RWPE2 (cell line): ENCODE measurements around the gene KLHDC7B.
"Not testable (repeated sequence)": the region's sequence is repeated elsewhere in the genome, so short reads cannot be mapped to it uniquely, and the experiment has no call there.

ENCODE experiments used
- ATAC-seq: fragments of 200-7000 bp; cut with Tn5 transposase; 3 replicates; pipeline ENCODE4 v1.9.1; 2021; ENCODE audit warnings: low read depth
- DNase-seq: peaks from one replicate; pipeline ENCODE4 v3.0.0-alpha.2; 2020; ENCODE audit warnings: low spot score
- H3K27ac ChIP-seq: fragments of 450-650 bp; 2 replicates; pipeline ENCODE4 v1.5.1; 2017; ENCODE audit warnings: mild to moderate bottlenecking; ENCODE audit not compliant: poor library complexity, severe bottlenecking
- H3K27me3 ChIP-seq: fragments of 250-450 bp; sonication (Bioruptor Pico); 2 replicates; pipeline ENCODE4 v1.5.1; 2021; ENCODE audit warnings: mild to moderate bottlenecking, moderate library complexity; ENCODE audit not compliant: insufficient read depth, poor library complexity, severe bottlenecking
- H3K36me3 ChIP-seq: fragments of 250-450 bp; sonication (Bioruptor Pico); 2 replicates; pipeline ENCODE4 v1.5.1; 2020; ENCODE audit warnings: low read depth, mild to moderate bottlenecking, moderate library complexity
- H3K4me1 ChIP-seq: fragments of 250-450 bp; sonication (Bioruptor Pico); 2 replicates; pipeline ENCODE4 v1.5.1; 2021; ENCODE audit warnings: mild to moderate bottlenecking, moderate library complexity; ENCODE audit not compliant: insufficient read depth, poor library complexity, severe bottlenecking
- H3K4me3 ChIP-seq: fragments of 250-450 bp; sonication (Bioruptor Pico); 2 replicates; pipeline ENCODE4 v1.5.1; 2021; ENCODE audit warnings: mild to moderate bottlenecking, moderate library complexity; ENCODE audit not compliant: severe bottlenecking
- H3K9me3 ChIP-seq: fragments of 250-450 bp; sonication (Bioruptor Pico); 2 replicates; pipeline ENCODE4 v1.5.1; 2021; ENCODE audit warnings: mild to moderate bottlenecking, moderate library complexity; ENCODE audit not compliant: severe bottlenecking
- TF ChIP-seq, protein P1 (sequence below): fragments of 450-650 bp; IDR thresholded peaks from one replicate; pipeline ENCODE4 v1.5.1; 2017; ENCODE audit warnings: mild to moderate bottlenecking, moderate library complexity; ENCODE audit not compliant: poor library complexity, severe bottlenecking

The KLHDC7B gene

GRCh38 chr22:50537765-50538164 is 7.9 kb upstream of the KLHDC7B start:
- DNase-seq: no peak
- no peaks in the 10 kb centered on the region for H3K36me3 ChIP-seq
- no peak overlapping the region for H3K4me3 ChIP-seq
- peaks cover 32% of the 10 kb centered on the region for H3K4me1 ChIP-seq
- TF ChIP-seq, protein P1, sequence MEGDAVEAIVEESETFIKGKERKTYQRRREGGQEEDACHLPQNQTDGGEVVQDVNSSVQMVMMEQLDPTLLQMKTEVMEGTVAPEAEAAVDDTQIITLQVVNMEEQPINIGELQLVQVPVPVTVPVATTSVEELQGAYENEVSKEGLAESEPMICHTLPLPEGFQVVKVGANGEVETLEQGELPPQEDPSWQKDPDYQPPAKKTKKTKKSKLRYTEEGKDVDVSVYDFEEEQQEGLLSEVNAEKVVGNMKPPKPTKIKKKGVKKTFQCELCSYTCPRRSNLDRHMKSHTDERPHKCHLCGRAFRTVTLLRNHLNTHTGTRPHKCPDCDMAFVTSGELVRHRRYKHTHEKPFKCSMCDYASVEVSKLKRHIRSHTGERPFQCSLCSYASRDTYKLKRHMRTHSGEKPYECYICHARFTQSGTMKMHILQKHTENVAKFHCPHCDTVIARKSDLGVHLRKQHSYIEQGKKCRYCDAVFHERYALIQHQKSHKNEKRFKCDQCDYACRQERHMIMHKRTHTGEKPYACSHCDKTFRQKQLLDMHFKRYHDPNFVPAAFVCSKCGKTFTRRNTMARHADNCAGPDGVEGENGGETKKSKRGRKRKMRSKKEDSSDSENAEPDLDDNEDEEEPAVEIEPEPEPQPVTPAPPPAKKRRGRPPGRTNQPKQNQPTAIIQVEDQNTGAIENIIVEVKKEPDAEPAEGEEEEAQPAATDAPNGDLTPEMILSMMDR: no peak
- peak overlapping the region; percentile 86 for H3K27ac ChIP-seq
- no peaks in the 10 kb centered on the region for H3K9me3 ChIP-seq
- no peaks in the 10 kb centered on the region for H3K27me3 ChIP-seq
- no peak for ATAC-seq

DNA sequence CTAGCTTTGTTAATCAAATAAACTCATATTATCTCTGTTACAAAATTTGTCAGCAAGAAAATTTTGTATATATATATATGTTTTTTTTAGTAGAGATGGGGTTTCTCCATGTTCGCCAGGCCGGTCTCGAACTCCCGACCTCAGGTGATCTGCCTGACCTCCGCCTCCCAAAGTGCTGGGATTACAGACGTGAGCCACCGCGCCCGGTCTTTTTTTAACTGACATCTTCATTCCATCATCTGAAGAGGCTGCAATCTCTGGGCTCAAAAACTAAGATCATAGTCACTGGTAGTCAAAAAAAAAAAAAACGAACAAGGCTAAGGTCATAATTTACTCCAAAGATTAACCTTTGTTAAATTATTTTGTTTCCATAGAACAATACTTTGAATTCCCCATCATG is 5.3 kb upstream of the KLHDC7B start:
- TF ChIP-seq, protein P1: no peak
- DNase-seq (no peak), ATAC-seq (no peak)
- H3K27me3 ChIP-seq: no peaks in the 10 kb centered on the region
- H3K27ac ChIP-seq: peak overlapping the region; percentile 86
- no peaks in the 10 kb centered on the region for H3K36me3 ChIP-seq
- peaks cover 38% of the 10 kb centered on the region for H3K4me1 ChIP-seq
- no peaks in the 10 kb centered on the region for H3K9me3 ChIP-seq
- H3K4me3 ChIP-seq: no peak overlapping the region

GRCh38 chr22:50541667-50542026 is 4.1 kb upstream of the KLHDC7B start:
- not testable (repeated sequence) for H3K36me3 ChIP-seq, H3K4me3 ChIP-seq, H3K9me3 ChIP-seq, H3K27me3 ChIP-seq
- DNase-seq (peak; percentile 69), ATAC-seq (peak; percentile 66)
- H3K4me1 ChIP-seq: peaks cover 38% of the 10 kb centered on the region
- H3K27ac ChIP-seq: peak overlapping the region; percentile 86

GRCh38 chr22:50542416-50542927 is 3.2 kb upstream of the KLHDC7B start:
- Histone ChIP-seq H3K4me1 (peaks cover 38% of the 10 kb centered on the region), H3K9me3 (no peaks in the 10 kb centered on the region), H3K27ac (peak overlapping the region; percentile 86), H3K27me3 (no peaks in the 10 kb centered on the region), H3K4me3 (no peak overlapping the region), H3K36me3 (no peaks in the 10 kb centered on the region)
- ATAC-seq (no peak), DNase-seq (no peak)
- TF ChIP-seq, protein P1: no peak

- TF ChIP-seq, protein P1: no peak
- no peak for DNase-seq
- H3K27ac ChIP-seq: peak overlapping the region; percentile 11
- no peak overlapping the region for H3K4me3 ChIP-seq
- no peaks in the 10 kb centered on the region for H3K9me3 ChIP-seq
- peaks cover 30% of the 10 kb centered on the region for H3K4me1 ChIP-seq
- no peaks in the 10 kb centered on the region for H3K36me3 ChIP-seq
- H3K27me3 ChIP-seq: no peaks in the 10 kb centered on the region
- ATAC-seq: no peak
These were observed 1.5 kb upstream of the KLHDC7B start for GRCh38 chr22:50544078-50544745.
